ENCODE results near the gene EXOSC3. TPM values are rescaled to one million over a fixed set of nuclear protein-coding genes. Genes with fewer than 3 reads are reported as not detected.

EXOSC3 gene
- total RNA-seq, 1 donor from 2014 or later = 85.2 TPM

DNA sequence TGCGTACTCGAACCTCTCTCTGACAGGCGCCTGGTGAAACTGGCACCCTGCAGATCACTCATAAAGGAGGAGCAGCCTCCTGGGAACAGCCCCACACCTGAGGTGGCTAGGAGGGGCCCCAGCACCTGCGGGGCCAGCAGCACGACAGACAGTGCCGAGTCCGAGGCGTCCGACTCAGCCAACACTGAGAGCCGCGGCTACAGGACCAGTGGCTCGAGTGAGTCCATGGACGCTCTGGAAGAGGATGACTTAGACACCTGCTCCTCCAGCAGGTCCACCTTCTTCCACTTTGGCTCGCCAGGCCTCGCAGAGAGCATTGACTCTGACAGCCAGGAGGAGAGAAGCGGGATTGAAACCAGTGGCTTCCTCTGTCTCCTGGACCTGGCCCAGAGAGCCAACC, 44.7 kb downstream of the EXOSC3 start:
- Histone ChIP-seq H3K9ac (no peak overlapping the region), H3K36me3 (no peaks in the 10 kb centered on the region), H3K9me3 (ENCODE audit: low read depth) (no peaks in the 10 kb centered on the region), H3K4me3 (no peak overlapping the region), H3K27ac (no peak overlapping the region), H2AFZ (replicated peaks) (no peak overlapping the region), H3F3A (ENCODE audit: low read depth) (peaks cover 7% of the 10 kb centered on the region), H3K4me1 (peaks cover 14% of the 10 kb centered on the region), H4K20me1 (ENCODE audit: low read depth) (no peaks in the 10 kb centered on the region), H3K79me2 (ENCODE audit: low read depth) (no peaks in the 10 kb centered on the region), H3K4me2 (no peak overlapping the region), H3K27me3 (no peaks in the 10 kb centered on the region)
- no peak for DNase-seq (ENCODE audit: low spot score)
- H3K36me3 Mint-ChIP-seq = no peaks in the 10 kb centered on the region
- TF ChIP-seq EZH2 (IDR thresholded peaks at IDR 0.05) = no peak
- TF ChIP-seq, protein P1, sequence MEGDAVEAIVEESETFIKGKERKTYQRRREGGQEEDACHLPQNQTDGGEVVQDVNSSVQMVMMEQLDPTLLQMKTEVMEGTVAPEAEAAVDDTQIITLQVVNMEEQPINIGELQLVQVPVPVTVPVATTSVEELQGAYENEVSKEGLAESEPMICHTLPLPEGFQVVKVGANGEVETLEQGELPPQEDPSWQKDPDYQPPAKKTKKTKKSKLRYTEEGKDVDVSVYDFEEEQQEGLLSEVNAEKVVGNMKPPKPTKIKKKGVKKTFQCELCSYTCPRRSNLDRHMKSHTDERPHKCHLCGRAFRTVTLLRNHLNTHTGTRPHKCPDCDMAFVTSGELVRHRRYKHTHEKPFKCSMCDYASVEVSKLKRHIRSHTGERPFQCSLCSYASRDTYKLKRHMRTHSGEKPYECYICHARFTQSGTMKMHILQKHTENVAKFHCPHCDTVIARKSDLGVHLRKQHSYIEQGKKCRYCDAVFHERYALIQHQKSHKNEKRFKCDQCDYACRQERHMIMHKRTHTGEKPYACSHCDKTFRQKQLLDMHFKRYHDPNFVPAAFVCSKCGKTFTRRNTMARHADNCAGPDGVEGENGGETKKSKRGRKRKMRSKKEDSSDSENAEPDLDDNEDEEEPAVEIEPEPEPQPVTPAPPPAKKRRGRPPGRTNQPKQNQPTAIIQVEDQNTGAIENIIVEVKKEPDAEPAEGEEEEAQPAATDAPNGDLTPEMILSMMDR (IDR thresholded peaks at IDR 0.05) = no peak
- TF ChIP-seq EZH2phosphoT487 (IDR thresholded peaks at IDR 0.05) = no peak
- H3K27me3 Mint-ChIP-seq (ENCODE audit: insufficient read depth, low read depth) = peaks cover 7% of the 10 kb centered on the region
- peaks cover 15% of the 10 kb centered on the region for H3K4me1 Mint-ChIP-seq
- H3K4me3 Mint-ChIP-seq = no peak overlapping the region
- H3K9me3 Mint-ChIP-seq = no peaks in the 10 kb centered on the region
- no peak overlapping the region for H3K27ac Mint-ChIP-seq

DNA sequence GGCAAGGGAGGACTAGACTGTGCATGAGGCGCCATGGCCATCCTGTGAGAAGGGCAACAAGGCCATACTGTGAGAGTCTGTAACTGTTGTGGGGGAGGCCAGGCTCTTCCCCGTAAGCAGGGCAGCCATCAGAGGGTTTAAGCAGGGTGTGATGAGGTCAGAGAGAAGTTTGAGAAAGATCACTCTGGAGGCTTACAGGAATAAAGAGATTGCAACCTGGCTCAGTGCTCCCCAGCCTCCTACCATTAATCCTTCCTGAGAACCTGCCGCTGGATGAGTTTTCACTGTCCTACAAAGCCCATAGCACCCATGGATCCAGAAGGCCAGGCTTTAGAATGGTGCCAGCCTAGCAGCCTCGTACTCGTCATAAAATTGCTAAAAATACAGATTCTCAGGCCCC, 45.6 kb downstream of the EXOSC3 start:
- Histone ChIP-seq H3K27me3 (peaks cover 4% of the 10 kb centered on the region), H2AFZ (replicated peaks) (no peak overlapping the region), H3K36me3 (no peaks in the 10 kb centered on the region), H4K20me1 (ENCODE audit: low read depth) (no peaks in the 10 kb centered on the region), H3F3A (ENCODE audit: low read depth) (peaks cover 7% of the 10 kb centered on the region), H3K27ac (no peak overlapping the region), H3K4me2 (no peak overlapping the region), H3K4me3 (no peak overlapping the region), H3K9ac (no peak overlapping the region), H3K79me2 (ENCODE audit: low read depth) (no peaks in the 10 kb centered on the region), H3K4me1 (peaks cover 14% of the 10 kb centered on the region), H3K9me3 (ENCODE audit: low read depth) (no peaks in the 10 kb centered on the region)
- H3K4me3 Mint-ChIP-seq = no peak overlapping the region
- peaks cover 15% of the 10 kb centered on the region for H3K4me1 Mint-ChIP-seq
- no peak for DNase-seq (ENCODE audit: low spot score)
- peak overlapping the region; percentile 22 for H3K27ac Mint-ChIP-seq
- H3K27me3 Mint-ChIP-seq (ENCODE audit: insufficient read depth, low read depth) = peaks cover 6% of the 10 kb centered on the region
- H3K9me3 Mint-ChIP-seq = no peaks in the 10 kb centered on the region
- no peaks in the 10 kb centered on the region for H3K36me3 Mint-ChIP-seq
- no peak for TF ChIP-seq EZH2phosphoT487 (IDR thresholded peaks at IDR 0.05)
- TF ChIP-seq, protein P1 (IDR thresholded peaks at IDR 0.05) = no peak
- TF ChIP-seq EZH2 (IDR thresholded peaks at IDR 0.05) = no peak

DNA sequence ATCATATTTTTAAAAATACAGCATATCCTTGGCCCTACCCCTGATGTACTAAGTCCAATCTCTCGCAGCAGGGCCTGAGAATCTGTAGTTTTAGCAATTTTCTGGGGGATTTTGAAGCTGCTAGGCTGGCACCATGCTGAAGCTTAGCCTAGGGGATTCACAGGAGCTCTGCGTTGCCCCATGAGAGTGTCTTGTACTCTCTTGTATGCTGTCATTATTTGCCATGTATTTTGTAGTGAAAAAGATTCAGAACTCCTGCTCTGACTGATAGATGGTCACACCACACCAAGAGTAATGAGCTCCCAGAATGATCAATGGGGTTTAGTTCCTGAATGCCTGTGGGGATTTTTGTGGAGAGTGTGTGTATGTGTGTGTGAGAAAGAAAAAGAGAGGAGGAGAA, 51.9 kb downstream of the EXOSC3 start:
- H3K4me3 ChIP-seq = no peak overlapping the region
- H3K4me2 ChIP-seq = no peak overlapping the region
- no peak overlapping the region for H2AFZ ChIP-seq (replicated peaks)
- no peaks in the 10 kb centered on the region for H3K36me3 ChIP-seq
- TF ChIP-seq, protein P1 (IDR thresholded peaks at IDR 0.05) = no peak
- H3F3A ChIP-seq (ENCODE audit: low read depth) = no peaks in the 10 kb centered on the region
- no peaks in the 10 kb centered on the region for H4K20me1 ChIP-seq (ENCODE audit: low read depth)
- DNase-seq (ENCODE audit: low spot score) = no peak
- H3K4me1 ChIP-seq = peaks cover 8% of the 10 kb centered on the region
- Mint-ChIP-seq H3K4me1 (peaks cover 15% of the 10 kb centered on the region), H3K36me3 (no peaks in the 10 kb centered on the region), H3K27ac (no peak overlapping the region), H3K4me3 (no peak overlapping the region), H3K27me3 (ENCODE audit: insufficient read depth, low read depth) (peaks cover 3% of the 10 kb centered on the region), H3K9me3 (no peaks in the 10 kb centered on the region)
- H3K9me3 ChIP-seq (ENCODE audit: low read depth) = no peaks in the 10 kb centered on the region
- H3K27ac ChIP-seq = no peak overlapping the region
- H3K9ac ChIP-seq = no peak overlapping the region
- peaks cover 51% of the 10 kb centered on the region for H3K27me3 ChIP-seq
- H3K79me2 ChIP-seq (ENCODE audit: low read depth) = no peaks in the 10 kb centered on the region

Data from neural progenitor cell (in vitro differentiated cells).